Inflammatory macrophage treated with lipopolysaccharide for 4 hours (primary cell): Measurements from ENCODE around the gene ZNF143.
"Not testable (repeated sequence)": the region's sequence is repeated elsewhere in the genome, so short reads cannot be mapped to it uniquely, and the experiment has no call there.

Experiments
- DNase-seq: peaks from one replicate; pipeline ENCODE4 v3.0.0-alpha.2; 2020

The ZNF143 gene

DNA sequence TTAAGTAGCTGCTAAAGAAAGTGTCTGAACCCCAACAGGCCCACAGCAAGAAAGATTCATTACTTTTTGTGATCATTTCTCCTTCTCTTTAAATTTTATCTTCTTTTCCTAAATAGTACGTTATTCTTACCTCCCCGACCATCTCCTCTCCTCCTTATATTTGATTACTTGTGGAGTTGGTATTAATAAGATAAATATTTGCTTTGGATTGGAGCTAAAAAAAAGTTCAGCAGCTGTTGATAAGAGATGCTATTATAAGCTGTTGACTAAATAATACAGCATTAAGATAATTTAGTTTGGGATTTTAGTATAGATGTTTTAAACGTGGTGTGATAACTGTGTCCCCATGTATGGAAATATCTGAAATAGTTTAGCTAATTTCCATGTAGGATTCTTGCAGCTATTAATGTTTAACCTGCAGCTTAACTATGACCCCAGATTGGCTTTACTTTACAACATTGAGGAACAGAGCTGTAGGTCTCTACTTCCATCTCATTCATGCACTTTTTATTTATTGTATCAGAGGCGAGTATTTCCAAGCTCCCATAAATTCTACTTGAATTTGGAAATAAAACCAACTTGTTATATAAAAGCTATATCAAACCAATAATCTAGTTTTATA, 37.8 kb downstream of the ZNF143 start:
- no peak for DNase-seq

DNA sequence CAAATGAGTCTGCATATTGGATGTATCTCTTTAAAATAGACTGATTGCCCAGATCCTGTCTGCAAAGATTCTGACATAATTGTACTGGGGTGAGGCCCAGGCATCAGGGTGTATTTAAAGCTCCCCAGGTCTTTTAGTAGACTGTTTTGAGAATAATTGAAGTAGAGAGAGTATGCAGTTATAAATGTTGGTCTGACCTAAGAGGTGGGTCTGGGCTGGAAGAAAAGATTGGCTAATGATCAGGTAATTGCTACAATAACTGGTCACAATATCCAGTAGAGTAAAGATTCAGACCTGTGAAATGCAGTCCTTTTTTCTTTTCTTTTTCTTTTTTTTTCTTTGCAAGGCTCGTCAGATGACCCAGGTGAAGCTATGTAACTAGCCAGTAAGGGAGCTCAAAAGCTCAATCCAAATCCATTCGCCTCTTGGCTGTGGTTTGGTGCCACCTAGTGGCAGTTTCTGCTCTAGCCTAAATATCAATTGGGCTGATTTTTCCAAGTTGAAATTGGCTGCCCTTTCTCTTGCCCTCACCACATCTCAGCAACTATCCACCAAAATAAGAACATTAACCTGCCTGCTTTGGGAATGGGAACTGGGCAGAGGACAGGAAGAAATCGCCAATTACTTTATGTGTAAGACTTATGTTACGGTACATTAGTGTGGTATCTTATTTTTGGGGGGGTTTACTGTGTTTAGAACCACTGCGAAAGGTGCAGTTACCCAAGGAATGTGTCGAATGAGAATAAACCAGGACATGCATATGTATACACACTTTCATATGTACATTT, 45.9 kb downstream of the ZNF143 start:
- peak; percentile 80 for DNase-seq

DNA sequence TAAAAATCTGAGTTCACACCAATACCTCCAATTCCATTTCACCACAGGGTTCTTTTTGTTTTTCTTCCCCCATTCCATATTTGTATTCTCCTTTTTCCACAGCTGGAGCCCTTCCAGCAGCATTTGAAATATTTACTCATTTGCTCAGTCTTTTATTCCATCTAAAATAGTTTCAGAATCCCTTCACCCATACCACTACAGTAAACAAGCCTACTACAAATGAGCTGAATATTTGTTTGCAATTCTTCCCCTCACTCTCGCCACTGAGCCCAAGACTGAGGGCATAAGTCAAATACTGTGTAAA, 46.4 kb downstream of the ZNF143 start:
- DNase-seq: no peak

DNA sequence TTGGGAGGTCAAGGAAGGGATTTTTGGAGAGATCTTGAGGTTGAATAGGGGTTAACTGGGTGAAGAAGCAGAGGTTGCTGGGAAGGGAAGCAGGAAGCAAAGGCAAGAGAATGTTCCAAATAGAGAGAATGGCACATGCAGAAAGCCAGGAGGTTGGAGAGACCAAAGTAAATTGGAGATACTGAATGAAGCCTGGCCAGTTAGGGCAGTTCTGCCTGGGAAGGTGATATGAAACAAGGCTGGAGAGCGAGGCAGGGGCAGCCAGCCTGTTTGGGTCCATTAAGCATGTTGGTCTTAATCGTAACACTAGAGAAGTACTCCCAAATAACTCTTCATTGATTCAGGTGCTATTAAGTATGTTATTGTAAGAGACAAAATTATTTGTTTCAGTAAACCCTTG, 48.2 kb downstream of the ZNF143 start:
- DNase-seq: no peak

DNA sequence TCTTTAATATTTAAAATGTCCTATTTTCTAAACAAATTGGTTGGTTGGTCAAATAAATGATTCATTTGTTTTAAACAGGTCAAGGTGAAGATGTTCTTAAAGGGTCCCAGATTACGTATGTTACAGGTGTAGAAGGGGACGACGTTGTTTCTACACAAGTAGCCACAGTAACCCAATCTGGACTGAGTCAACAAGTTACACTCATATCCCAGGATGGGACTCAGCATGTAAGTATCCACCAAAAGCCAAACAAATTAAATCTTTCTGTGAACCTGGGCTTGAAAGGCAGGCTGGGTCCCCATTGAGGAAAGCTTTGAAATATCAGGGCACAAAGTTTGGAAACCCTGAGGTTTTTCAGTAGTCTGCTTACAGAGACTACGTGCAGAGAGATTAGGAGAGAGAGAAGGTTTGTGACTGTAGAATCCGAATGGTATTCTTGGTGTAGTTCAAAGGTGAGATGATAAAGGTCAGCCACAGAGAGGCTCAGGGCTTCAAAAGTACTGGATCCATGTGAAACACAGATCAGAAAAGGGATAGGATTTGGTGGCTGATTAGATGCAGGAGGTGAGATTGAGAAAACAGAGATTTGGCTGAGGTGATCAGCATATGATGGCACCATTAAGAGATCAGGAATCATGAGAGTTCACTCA, 51.7 kb downstream of the ZNF143 start:
- DNase-seq: no peak

DNA sequence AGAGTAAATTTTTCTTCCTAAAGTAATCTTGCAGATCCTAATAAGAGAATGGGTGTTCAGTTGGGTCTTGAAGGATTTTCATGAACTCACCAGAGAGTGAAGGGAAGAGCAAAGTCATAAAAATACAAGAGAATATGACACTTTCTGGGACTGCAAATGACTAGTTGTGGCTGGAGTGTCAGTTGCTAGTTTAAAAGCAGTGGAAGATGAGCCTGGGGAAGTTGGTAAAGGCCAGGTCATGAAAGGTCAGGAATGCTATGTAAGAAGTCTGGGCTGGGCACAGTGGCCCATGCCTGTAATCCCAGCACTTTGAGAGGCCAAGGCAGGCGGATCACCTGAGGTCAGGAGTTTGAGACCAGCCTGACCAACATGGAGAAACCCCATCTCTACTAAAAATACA, 53.8 kb downstream of the ZNF143 start:
- DNase-seq: peak; percentile 56

DNA sequence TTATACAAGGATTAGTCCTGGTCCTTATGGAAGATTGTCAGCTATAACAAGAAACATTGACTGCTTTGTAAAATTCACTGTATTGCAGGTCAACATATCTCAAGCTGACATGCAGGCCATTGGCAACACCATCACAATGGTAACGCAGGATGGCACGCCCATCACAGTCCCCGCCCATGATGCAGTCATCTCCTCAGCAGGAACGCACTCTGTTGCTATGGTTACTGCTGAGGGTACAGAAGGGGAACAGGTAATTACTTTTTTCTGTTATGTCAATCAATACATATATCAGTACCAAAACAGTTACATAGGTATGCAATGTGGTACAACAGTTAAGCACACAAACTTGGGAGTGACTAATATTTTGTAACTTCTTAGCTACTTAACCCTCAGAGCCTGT, 55.3 kb downstream of the ZNF143 start:
- no peak for DNase-seq

DNA sequence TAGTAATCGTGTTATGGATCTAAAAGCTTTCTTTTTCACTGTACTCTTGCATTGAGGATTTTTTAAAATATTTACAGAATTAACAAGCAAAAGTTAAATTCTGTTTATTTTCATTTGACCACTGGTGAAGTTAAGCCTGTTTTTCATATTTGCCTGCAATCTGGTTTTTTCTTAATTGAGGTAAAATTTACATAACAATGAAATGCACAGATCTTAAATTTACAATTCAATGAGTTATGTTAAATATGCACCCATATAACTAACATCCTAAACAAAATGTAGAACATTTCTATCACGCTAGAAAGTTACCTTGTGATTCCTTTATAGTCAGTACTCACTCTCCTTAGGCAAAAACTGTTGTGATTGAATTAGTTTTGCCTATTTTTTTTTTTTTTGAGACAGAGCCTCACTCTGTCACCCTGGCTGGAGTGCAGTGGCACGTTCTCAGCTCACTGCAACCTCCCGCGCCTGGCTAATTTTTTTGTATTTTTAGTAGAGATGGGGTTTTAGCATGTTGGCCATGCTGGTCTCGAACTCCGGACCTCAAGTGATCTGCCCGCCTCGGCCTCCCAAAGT, 58.1 kb downstream of the ZNF143 start:
- DNase-seq: no peak

DNA sequence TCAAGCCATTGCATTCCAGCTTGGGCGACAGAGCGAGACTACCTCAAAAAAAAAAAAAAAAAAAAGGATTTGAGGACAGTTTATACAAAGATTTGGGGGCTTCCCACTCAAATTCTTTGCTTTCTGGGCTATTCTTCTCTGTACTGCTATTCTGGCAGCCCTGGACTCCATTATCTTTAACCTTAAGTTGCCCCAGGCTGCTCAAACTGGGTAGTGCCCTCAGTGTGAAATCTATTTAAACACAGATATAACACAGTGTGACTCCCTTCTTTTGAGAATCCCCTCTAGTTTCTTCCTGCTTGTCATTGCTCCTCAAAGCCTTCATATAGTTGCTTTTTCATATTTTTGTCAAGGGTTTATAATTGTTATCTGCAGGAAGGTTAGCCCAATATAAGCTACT, 63.2 kb downstream of the ZNF143 start:
- DNase-seq: no peak

DNA sequence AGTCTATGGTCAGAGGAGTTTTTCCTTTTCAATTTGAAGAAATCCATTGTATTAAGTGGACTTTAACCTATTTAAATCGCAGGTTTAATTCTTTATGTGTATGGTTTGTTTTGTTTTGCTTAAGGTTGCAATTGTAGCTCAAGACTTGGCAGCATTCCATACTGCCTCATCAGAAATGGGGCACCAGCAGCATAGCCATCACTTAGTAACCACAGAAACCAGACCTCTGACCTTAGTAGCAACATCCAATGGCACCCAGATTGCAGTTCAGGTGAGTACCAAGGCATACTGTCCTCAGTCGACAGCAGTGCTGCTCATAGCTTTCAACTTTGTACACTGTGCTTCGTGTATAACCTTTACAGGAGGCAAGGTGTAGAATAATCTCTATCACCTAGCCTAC, 64.3 kb downstream of the ZNF143 start:
- no peak for DNase-seq

DNA sequence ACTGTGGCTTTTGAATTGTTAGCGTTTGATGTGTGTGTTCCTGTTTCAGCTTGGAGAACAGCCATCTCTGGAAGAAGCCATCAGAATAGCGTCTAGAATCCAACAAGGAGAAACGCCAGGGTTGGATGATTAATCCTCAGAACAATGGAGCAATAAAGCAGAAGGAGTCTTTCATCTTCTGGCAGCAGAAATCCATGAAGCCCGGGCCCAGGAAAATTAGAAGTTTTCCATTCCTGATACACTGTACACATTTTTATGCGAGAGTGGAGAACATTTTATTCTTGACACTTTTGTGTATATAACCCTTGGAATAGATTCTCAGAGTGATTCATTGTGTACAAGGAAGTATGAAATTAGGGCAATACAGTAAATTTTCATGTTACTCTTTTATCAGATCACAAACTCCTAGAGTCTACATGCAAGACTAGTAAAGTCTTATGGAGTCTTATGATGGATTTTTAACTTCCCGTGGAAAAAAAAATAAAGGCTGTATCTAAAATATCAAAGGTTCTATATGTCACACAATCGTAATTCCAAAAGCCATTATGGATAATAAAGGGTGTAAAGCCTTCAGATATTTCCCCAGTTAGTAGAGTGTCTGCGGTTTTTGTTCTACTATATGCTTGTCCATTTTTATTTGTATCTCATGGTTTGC, 66.8 kb downstream of the ZNF143 start:
- DNase-seq: no peak

DNA sequence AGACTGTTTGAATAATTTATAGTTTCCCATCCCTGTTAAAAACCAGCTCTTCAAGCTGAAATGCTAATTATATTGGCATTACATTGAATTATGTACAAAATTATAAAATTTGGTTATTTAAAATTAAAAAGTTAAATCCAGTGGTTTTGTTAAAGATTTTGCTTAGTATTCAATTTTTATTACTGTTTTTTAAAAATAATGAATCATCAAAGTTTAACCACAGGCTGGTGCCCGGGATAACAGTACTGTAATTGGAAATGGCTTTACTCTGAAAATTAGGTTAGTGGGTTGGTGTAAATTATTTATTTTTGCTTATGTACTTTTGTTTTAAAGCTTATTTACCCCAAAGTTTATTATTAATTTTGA, 67.3 kb downstream of the ZNF143 start:
- DNase-seq: no peak

DNA sequence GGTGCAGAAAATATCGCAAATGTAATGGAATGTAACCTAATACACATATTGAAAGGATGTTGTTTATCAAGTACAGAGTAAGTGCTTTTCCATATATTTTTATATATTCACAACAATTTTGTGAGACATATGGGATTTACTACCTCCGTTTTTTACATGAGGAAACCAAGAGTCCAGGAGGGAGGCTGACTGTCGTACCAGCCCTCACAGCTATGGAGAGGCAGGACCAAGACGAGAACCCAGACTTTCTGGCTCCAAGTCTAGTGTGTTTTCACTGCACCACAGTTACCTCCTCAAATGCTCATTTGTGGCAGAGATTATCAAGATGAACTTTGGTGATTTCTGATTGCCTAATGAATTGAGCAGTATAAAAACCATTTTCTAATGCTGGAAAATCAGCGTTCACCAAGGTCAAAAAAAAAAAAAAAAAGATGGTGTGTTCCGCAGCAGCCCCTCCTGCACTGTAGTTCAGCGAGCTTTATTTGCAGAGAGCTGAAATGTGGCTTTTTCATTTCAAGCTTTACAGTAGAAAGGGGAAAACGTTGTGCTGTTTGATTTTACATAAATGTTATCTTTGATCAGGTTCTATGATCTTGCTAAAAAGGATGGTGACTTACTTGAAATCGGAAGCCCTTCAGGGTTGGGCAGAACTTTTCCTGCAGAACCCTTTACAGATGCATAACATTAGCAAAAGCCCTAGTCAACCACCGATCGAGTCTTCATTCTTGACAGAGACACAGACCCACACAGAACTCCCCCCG, 67.9 kb downstream of the ZNF143 start:
- no peak for DNase-seq

DNA sequence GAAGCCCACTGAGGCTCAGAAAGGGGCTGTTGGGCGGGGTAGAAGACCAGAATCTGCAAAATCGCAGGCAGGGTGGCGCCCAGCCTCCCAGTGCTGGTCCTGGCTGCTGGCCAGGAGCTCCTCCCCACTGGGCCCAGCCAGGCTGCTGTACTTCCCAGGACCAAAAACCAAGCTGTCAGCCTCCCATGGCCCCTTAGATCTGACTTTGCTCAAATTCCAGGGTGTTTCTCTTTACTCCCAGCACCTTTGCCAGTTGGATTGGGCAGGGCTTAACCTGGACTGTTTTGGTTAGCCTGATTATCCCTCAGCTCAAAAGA, 68.5 kb downstream of the ZNF143 start:
- no peak for DNase-seq

DNA sequence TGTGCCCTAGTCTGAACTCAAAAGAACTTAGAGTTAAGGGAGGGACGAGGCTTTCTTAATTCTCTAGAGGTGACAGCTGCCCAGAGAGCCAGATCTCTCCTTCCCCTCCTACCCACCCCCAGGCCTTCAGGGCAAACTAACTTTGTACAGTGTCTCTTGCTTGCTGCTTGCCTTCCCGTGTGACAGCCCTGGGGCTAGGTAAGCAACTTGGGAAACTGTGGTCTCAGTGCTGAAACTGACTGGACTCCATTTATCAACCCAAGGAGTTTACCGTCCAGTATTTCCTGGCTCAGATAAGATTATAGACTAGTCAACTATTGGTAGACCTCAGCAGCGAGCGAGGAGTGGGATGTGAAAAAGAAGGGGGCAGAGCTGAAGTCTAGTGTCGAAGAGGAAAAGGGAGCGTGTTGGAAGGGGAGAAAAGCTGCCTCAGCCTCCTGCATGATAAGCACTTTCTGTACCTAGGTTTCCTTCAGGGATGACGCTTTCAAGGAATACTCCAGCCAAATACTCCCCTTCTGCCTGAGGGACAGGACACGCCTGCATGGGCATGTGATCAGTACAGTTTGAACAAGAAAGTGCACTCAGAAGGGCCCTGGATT, 69.3 kb downstream of the ZNF143 start:
- no peak for DNase-seq

DNA sequence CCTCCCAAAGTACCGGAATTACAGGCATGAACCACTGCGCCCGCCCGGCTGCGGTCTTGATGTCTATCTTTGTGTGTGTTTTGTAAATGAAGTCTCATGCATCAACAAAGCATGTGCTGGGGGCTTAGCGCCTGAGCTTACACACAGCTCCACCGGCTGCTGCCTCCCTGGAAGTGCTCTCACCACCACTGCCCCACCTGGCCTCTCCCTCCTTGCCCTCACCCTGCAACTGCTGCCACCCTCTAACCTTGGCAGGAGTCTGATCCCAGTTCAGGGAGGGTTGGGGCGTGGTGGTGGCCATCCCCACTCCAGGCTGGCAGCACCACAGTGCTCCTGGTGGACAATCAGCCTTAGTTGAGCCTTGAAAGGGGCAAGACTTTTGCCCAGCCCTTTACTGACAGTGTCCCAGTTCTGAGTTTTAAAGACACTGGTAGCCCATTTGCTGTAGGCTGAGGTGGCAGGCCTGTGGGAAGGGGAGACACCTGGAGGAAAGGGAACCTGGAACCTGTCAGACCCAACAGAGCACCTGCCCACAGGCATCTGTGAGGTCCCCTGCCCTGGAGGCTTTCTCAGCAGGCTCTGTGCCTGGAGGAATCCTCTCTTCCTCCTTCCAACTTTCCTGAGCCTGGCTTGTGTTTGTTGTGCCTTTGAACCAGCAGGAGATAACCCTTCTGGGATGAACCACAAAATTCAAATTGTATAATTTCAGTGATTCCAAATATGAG, 70.3 kb downstream of the ZNF143 start:
- no peak for DNase-seq

DNA sequence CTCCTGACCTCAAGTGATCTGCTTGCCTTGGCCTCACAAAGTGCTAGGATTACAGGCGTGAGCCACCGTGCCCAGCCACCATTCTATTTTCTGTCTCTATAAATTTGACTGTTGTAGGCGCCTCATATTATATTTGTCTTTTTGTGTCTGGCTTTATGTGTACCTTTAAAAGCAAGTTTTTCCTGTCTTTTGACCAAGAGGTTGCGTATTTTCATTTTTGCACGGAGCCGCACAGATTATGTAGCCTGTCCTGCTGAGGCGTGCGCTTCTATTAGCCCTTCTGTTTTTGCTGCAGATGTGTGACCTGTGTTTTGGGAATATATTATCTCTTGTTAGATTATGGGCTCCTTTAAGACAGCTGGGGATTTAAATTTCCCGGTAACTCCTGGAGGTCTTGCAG, 72.2 kb downstream of the ZNF143 start:
- no peak for DNase-seq

DNA sequence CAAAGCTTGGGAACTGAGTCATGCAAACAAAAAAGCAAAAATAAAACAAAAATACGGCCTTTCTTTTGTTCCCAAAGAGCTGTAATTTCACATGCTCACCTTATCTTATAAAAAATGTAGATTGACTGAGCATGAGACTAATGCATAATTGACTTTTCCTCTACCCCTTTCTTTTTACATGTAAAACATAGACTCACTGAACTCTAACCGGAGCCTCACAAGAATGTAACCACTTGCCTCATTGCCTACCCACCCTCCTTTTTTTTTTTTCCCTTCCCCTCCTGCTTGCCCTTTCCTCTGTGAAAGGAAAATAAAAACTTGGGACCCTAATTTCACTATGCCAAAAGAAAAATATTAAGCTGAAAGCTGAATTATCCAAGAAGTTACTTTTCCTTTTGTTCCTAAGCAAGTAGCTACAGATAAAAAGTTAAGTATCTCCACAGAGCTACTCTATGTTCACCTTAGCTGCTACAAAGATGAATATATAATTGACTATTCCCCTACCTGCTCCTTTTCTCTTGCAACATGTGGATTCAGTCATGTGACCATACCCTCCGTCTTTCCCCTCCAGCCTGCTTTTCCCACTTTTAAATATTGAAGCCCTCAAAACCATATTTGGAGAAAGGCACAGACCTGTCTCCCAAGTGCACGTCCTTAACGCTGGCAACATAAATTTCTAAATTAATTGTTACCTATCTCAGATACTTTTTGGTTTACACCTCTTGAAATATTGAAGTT, 73.1 kb downstream of the ZNF143 start:
- DNase-seq: no peak

DNA sequence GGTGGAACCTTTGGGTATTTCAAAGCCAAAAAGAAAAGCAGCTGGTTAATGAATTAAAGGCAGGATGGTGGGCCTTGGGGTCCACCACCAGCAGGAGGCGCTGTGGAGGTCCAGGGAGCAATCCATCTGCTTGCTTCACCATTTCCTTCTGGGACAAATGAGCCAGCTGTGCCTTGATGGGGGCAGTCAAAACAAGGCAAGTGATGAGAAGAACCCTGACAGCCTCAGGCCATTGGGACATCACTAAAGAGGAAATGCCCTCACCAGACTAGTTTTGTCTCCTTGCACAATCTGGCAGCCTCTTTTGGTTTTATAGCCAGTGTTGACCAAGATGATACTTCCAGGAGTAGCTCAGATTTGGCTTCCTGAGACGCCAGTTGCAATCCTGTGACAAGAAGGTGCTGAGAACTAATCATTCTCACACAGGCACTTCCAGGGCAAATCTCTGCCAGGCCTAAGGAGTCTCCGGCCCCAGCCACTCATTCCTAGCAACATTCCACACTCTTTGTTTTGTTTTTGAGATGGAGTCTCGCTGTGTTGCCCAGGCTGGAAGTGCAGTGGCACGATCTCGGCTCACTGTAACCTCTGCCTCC, 74.5 kb downstream of the ZNF143 start:
- peak; percentile 95 for DNase-seq

DNA sequence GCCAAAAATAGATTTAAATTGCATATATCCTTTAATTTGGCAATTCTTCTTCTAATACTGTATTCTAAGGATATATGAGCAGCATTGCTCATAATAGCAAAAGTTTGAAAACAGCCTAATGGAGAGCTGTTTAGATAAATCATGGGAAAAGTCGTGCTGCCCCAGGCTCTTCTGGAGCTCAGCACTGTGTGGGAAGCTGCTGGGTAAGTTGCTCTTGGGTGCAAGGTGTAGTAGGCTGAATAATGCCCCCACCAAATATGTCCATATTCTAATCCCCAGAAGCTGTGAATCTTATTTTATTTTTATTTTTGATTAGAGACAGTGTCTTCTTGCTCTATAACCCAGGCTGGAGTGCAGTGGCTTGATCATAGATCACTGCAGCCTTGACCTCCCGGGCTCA, 77.7 kb downstream of the ZNF143 start:
- DNase-seq: no peak

DNA sequence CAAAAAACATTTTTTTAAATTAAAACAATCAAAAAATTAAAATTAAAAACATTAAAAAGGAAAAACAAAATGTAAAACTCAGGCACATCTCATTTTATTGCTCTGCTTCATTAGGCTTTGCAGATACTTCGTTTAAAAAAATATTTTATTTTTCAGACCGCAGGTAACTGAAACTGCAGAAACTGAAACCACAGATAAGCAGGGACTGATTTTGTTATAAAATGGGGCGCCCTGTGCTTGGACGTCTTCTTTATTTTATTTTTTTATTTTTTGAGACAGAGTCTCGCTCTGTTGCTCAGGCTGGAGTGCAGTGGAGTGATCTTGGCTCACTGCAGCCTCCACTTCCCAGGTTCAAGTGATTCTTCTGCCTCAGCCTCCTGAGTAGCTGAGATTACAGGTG, 88.4 kb downstream of the ZNF143 start:
- not testable (repeated sequence) for DNase-seq
